A549 (cell line): ENCODE data around the gene PKP2. TPM values are rescaled to one million over a fixed set of nuclear protein-coding genes. Genes with fewer than 3 reads are reported as not detected.
A peak's percentile ranks its signal among the peaks of the same experiment; 100 is the strongest.

ENCODE experiments used
- ATAC-seq, 2 experiments: fragments of 200-7000 bp in 1 of 2; fragments of >200 bp in 1 of 2; cut with Nextera tagmentation in 1 of 2; cut with Tn5 transposase in 1 of 2; 3 replicates each; pipeline versions ENCODE4 v1.8.0 to v1.9.1; 2018 to 2020; ENCODE audit warnings: mild to moderate bottlenecking in 1 of 2, moderate library complexity in 1 of 2
- CTCF ChIA-PET: fragments of 300-600 bp; sonication (Branson Sonifier 250); formaldehyde crosslinking; extraction: SDS; loops from one replicate; lab custom pipeline; 2021; ENCODE audit warnings: antibody characterized with exemption, inconsistent platforms; lab: Yijun Ruan, JAX
- POLR2A ChIA-PET: fragments of 350-600 bp; formaldehyde crosslinking; extraction: SDS; loops from one replicate; lab custom pipeline; 2021; ENCODE audit warnings: antibody characterized with exemption, inconsistent platforms; lab: Yijun Ruan, JAX
- DNase-seq, 2 experiments: peaks; one replicate each; pipeline versions ENCODE4 v3.0.0 to v3.0.0-alpha.2; 2011 to 2016; ENCODE audit warnings: low read depth in 1 of 2, low spot score in 1 of 2
- FAIRE-seq: peaks from 2 replicates; lab custom pipeline; 2011; peaks lifted over from hg19 to GRCh38; lab: Jason Lieb, UNC
- H3K27ac ChIP-seq, 2 experiments: fragments of >200 bp; sonication (Bioruptor Twin); formaldehyde crosslinking; 3 replicates each; pipeline ENCODE4 v1.5.1; 2016 to 2017
- H3K4me1 ChIP-seq: fragments of >200 bp; sonication (Bioruptor Twin); formaldehyde crosslinking; 3 replicates; pipeline ENCODE4 v1.6.1; 2016
- H3K4me2 ChIP-seq: fragments of >200 bp; sonication (Bioruptor Twin); formaldehyde crosslinking; 3 replicates; pipeline ENCODE4 v1.6.1; 2016
- H3K4me3 ChIP-seq: fragments of >200 bp; sonication (Bioruptor Twin); formaldehyde crosslinking; 3 replicates; pipeline ENCODE4 v1.5.1; 2016
- H3K9me3 ChIP-seq: fragments of >200 bp; sonication (Bioruptor Twin); formaldehyde crosslinking; 3 replicates; pipeline ENCODE4 v1.6.1; 2016
- BHLHE40 ChIP-seq: IDR thresholded peaks from 2 replicates; pipeline ENCODE4 v1.6.1; 2012; ENCODE audit warnings: low read depth, low read length, inconsistent platforms
- CBX8 ChIP-seq: fragments of 200-600 bp; sonication (generic); IDR thresholded peaks from 2 replicates; pipeline ENCODE4 v1.6.1; 2016
- CHD2 ChIP-seq: fragments of 150-350 bp; IDR thresholded peaks from 2 replicates; pipeline ENCODE4 v1.6.1; 2014; ENCODE audit warnings: low read length; ENCODE audit not compliant: partially characterized antibody
- FOSL2 ChIP-seq, 2 experiments: fragments of 450-650 bp in 1 of 2; fragments of >200 bp in 1 of 2; sonication (Bioruptor Twin) in 1 of 2; formaldehyde crosslinking; IDR thresholded peaks; 2 replicates each; pipeline versions ENCODE4 v1.5.0 to v1.6.1; 2016 to 2020; ENCODE audit warnings: mild to moderate bottlenecking in 1 of 2, moderate library complexity in 1 of 2
- FOXS1 ChIP-seq: fragments of 250-450 bp; sonication (Bioruptor Pico); IDR thresholded peaks from 2 replicates; pipeline ENCODE4 v1.5.0; 2020; ENCODE audit warnings: mild to moderate bottlenecking, moderate library complexity
- HEYL ChIP-seq: fragments of 250-450 bp; sonication (Bioruptor Pico); IDR thresholded peaks from 2 replicates; pipeline ENCODE4 v1.8.0; 2021; ENCODE audit warnings: mild to moderate bottlenecking, moderate library complexity
- HOXA7 ChIP-seq: fragments of 250-450 bp; sonication (Bioruptor Pico); IDR thresholded peaks from 2 replicates; pipeline ENCODE4 v1.5.0; 2020; ENCODE audit warnings: mild to moderate bottlenecking, moderate library complexity
- HOXB13 ChIP-seq: fragments of 250-450 bp; sonication (Bioruptor Pico); IDR thresholded peaks from 2 replicates; pipeline ENCODE4 v1.5.0; 2020; ENCODE audit warnings: low read depth, mild to moderate bottlenecking, moderate library complexity
- JUN ChIP-seq, 2 experiments: fragments of >200 bp; sonication (Bioruptor Twin); formaldehyde crosslinking; IDR thresholded peaks; 2 replicates in 1 of 2; 3 replicates in 1 of 2; pipeline ENCODE4 v1.6.1; 2016 to 2017
- JUNB ChIP-seq: fragments of >200 bp; sonication (Bioruptor Twin); formaldehyde crosslinking; IDR thresholded peaks from 2 replicates; pipeline ENCODE4 v1.6.1; 2016
- MAFK ChIP-seq: fragments of 450-650 bp; IDR thresholded peaks from 2 replicates; pipeline ENCODE4 v1.6.1; 2014; ENCODE audit not compliant: partially characterized antibody
- MYC ChIP-seq: IDR thresholded peaks from 2 replicates; pipeline ENCODE4 v1.6.1; 2012; ENCODE audit warnings: mild to moderate bottlenecking, inconsistent platforms, low read length, improper control_type of control experiment, borderline replicate concordance
- NFE2L2 ChIP-seq: fragments of 150-350 bp; conservative IDR thresholded peaks from 2 replicates; pipeline ENCODE4 v1.6.1; 2014; ENCODE audit warnings: low read length
- NPAS2 ChIP-seq: fragments of 250-450 bp; sonication (Bioruptor Pico); IDR thresholded peaks from 2 replicates; pipeline ENCODE4 v1.8.0; 2022; ENCODE audit warnings: mild to moderate bottlenecking, moderate library complexity, borderline replicate concordance
- POLR2A ChIP-seq: IDR thresholded peaks from 2 replicates; pipeline ENCODE4 v1.6.1; 2012; ENCODE audit warnings: mild to moderate bottlenecking, low read length
- POLR2AphosphoS2 ChIP-seq: conservative IDR thresholded peaks from 2 replicates; pipeline ENCODE4 v1.6.1; 2012; ENCODE audit warnings: low read length, improper control_type of control experiment, inconsistent platforms
- RAD21 ChIP-seq, 2 experiments: fragments of >200 bp in 1 of 2; sonication (Bioruptor Twin) in 1 of 2; formaldehyde crosslinking in 1 of 2; IDR thresholded peaks in 1 of 2; conservative IDR thresholded peaks in 1 of 2; 2 replicates in 1 of 2; 3 replicates in 1 of 2; pipeline ENCODE4 v1.6.1; 2012 to 2018; ENCODE audit warnings: inconsistent platforms in 1 of 2
- RARB ChIP-seq: fragments of 250-450 bp; sonication (Bioruptor Pico); IDR thresholded peaks from 2 replicates; pipeline ENCODE4 v1.8.0; 2021; ENCODE audit warnings: mild to moderate bottlenecking, moderate library complexity
- RFX5 ChIP-seq: fragments of 450-650 bp; IDR thresholded peaks from 2 replicates; pipeline ENCODE4 v1.7.1; 2014; ENCODE audit warnings: antibody characterized with exemption, mild to moderate bottlenecking, moderate library complexity
- TFCP2L1 ChIP-seq: fragments of 250-450 bp; sonication (Bioruptor Pico); IDR thresholded peaks from 2 replicates; pipeline ENCODE4 v1.5.0; 2021; ENCODE audit warnings: mild to moderate bottlenecking
- ZNF302 ChIP-seq: fragments of 250-450 bp; sonication (Bioruptor Pico); IDR thresholded peaks from 2 replicates; pipeline ENCODE4 v1.9.0; 2021; ENCODE audit warnings: inconsistent platforms, mild to moderate bottlenecking, moderate library complexity
- WGBS: methylation state at CpG from one replicate; pipeline ENCODE4 v1.1.6; 2017; ENCODE audit errors: missing lambda C conversion rate; 5-methylcytosine and 5-hydroxymethylcytosine counted together
- polyA plus RNA-seq, 4 experiments: library from polyadenylated mRNA; depleted of rRNA in 3 of 4; stranded (reverse); fragments of >200 nt; fragmentation: RNase III in 1 of 4; extraction: RNeasy Plus Mini Kit Qiagen cat#74134 plus additional on column Dnase treatment in 1 of 4; gene quantifications; 2 replicates in 3 of 4; 3 replicates in 1 of 4; pipeline ENCODE4 v1.2.3, GENCODE V29; 2011 to 2017
- TF ChIP-seq, protein P1 (sequence below): fragments of >200 bp; sonication (Bioruptor Twin); formaldehyde crosslinking; IDR thresholded peaks from 3 replicates; pipeline ENCODE4 v1.5.1; 2016
- TF ChIP-seq, protein P2 (sequence below): IDR thresholded peaks from 2 replicates; pipeline ENCODE4 v1.6.1; 2012
- TF ChIP-seq, protein P3 (sequence below): fragments of 250-450 bp; sonication (Bioruptor Pico); IDR thresholded peaks from 2 replicates; pipeline ENCODE4 v1.5.0; 2020; ENCODE audit warnings: low read depth, mild to moderate bottlenecking, moderate library complexity
- TF ChIP-seq, protein P4 (sequence below): fragments of >200 bp; sonication (Bioruptor Twin); formaldehyde crosslinking; IDR thresholded peaks from 3 replicates; pipeline ENCODE4 v1.6.1; 2016
- TF ChIP-seq, protein P5 (sequence below): fragments of 150-350 bp; IDR thresholded peaks from 2 replicates; pipeline ENCODE4 v1.6.1; 2014; ENCODE audit warnings: low read depth, mild to moderate bottlenecking, low read length

Gene PKP2
- polyA plus RNA-seq, 2 of the 4 experiments (the other 2 are of a cell fraction): 2.3 to 7.1 TPM

DNA sequence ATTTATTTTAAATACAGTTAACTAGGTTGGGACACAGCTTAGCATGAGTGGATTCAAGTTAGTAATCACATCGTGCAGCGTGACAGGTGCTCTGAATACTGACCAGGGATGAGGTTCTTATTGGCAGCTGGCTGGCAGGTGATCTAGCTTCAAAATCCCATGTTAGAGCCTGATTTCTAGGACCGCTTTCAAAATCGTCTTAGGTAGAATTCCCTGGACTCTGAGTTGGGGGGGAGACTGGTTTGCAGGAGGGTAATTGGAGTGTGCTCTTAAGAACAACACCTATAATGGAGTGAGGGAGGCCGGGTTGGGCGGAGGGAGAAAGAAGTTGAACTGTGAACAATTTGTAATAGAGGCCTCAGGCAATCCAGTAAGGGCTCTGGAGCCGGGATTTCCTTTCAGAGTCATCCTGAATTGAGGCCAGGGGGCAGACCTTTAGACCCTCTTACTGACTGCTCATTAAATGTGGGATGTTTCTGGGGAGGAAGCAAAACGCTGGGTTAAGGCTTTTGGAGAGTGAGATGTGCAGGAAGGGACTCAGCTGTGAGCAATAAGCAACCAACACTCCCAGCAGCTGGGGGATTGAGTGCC, 140.0 kb downstream of the PKP2 start:
- no peak for DNase-seq
- no peaks in the 10 kb centered on the region for H3K9me3 ChIP-seq
- H3K4me2 ChIP-seq: peak overlapping the region; percentile 96
- no peak for TF ChIP-seq JUN (IDR thresholded peaks at IDR 0.05)
- no peak for TF ChIP-seq JUNB
- no peak for TF ChIP-seq CBX8
- TF ChIP-seq NFE2L2: no peak
- no peak for TF ChIP-seq ZNF302 (CRISPR knock-in tag)
- TF ChIP-seq TFCP2L1 (CRISPR knock-in tag): no peak
- peak in 1 of 2 experiments; percentile 5; a peak in 1 of 5 replicates for TF ChIP-seq RAD21 (conservative IDR thresholded peaks at IDR 0.05 in 1 of 2, IDR thresholded peaks at IDR 0.05 in 1 of 2)
- no peak for TF ChIP-seq MYC
- no peak for TF ChIP-seq NPAS2
- no peak for TF ChIP-seq POLR2A
- TF ChIP-seq, protein P1, sequence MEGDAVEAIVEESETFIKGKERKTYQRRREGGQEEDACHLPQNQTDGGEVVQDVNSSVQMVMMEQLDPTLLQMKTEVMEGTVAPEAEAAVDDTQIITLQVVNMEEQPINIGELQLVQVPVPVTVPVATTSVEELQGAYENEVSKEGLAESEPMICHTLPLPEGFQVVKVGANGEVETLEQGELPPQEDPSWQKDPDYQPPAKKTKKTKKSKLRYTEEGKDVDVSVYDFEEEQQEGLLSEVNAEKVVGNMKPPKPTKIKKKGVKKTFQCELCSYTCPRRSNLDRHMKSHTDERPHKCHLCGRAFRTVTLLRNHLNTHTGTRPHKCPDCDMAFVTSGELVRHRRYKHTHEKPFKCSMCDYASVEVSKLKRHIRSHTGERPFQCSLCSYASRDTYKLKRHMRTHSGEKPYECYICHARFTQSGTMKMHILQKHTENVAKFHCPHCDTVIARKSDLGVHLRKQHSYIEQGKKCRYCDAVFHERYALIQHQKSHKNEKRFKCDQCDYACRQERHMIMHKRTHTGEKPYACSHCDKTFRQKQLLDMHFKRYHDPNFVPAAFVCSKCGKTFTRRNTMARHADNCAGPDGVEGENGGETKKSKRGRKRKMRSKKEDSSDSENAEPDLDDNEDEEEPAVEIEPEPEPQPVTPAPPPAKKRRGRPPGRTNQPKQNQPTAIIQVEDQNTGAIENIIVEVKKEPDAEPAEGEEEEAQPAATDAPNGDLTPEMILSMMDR: peak; percentile 10; the same call in 1 of the 3 replicates
- TF ChIP-seq POLR2AphosphoS2: no peak
- TF ChIP-seq, all 56 proteins: peak for 2
- ChIA-PET POLR2A (interaction anchor here (2.4 to 2.6 kb wide), 2 partner anchors 300 to 1265 kb away, joined by 12 to 38 read pairs; partner anchors contain the start of gene ALG10), CTCF (interaction anchor here (0.6 to 4.8 kb wide), 42 partner anchors 8 to 1273 kb away, joined by 3 to 78 read pairs (median 4); partner anchors contain the start of genes ALG10, FGD4 and PKP2)
- WGBS: 35% methylated on average over 8 of the region's 8 CpGs
- FAIRE-seq (no peak), ATAC-seq (no peak; a peak in 2 of 6 replicates)
- peak overlapping the region in 1 of 2 experiments; percentile 96; a peak in 2 of 6 replicates for H3K27ac ChIP-seq
- peak overlapping the region; percentile 70; the same call in 1 of the 3 replicates for H3K4me3 ChIP-seq
- H3K4me1 ChIP-seq: peaks cover 13% of the 10 kb centered on the region

DNA sequence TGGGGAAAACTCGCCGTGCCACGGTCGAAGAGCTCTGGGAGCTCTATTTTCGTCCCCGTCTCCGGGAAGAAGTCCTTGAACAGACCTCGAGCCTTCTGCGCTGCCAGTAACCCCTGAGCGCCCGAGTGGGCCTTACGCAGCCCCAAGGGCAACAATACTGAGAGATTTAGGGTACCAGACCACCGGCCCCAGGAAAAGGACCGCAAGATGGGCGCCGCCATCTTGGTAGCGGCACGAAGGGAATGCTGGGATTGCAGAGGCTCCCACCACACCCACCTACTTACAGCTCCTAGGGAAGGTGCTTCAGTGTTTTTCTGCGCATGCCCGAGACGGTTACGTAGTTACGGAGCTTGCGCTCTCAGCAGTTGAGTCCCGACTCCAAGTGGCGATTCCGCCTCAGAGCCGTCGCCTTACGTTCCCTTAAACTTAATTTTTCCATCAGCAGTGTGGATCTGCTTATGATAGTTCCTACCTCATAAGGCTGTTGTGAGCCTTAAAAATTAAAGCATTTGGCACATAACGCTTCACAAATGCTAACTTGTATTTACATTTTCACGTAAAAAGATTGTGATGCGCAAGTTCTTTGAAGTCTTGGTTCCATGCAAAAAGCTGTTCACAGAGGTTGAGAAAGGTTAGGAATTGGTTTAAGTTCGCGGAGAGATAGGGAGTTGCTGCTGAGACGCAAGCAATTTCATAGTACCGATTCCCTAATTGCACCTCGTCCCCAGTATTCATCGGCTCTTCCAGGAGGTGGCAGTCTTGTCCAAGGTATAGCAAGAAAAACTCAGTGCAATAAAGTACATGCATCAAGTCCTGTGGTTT, 140.7 kb downstream of the PKP2 start, which contains the start of gene YARS2:
Gene YARS2, minus strand, starts transcription at position 244 of the 822 bp plus-strand sequence. Its CDS starts 23 bp downstream, at position 221.
- Histone ChIP-seq H3K27ac (peak within 1 kb of the TSS; percentile 96), H3K4me3 (peak within 1 kb of the TSS; percentile 70), H3K4me2 (peak within 1 kb of the TSS; percentile 96), H3K4me1 (peaks cover 13% of the 10 kb centered on the region), H3K9me3 (no peaks in the 10 kb centered on the region)
- ChIA-PET CTCF (interaction anchor here (0.6 to 4.8 kb wide), 69 partner anchors 9 to 1432 kb away, joined by 3 to 78 read pairs (median 4); partner anchors contain the start of genes ALG10, FGD4 and PKP2), POLR2A (interaction anchor here (0.5 to 2.6 kb wide), 12 partner anchors 9 to 1266 kb away, joined by 3 to 38 read pairs (median 4); partner anchors contain the start of genes ALG10, DNM1L and PKP2)
- FAIRE-seq (peak; percentile 94), ATAC-seq (peak; percentile 92 to 98), DNase-seq (peak; percentile 79 to 99)
- WGBS: 1% methylated on average over 38 of the region's 39 CpGs
- TF ChIP-seq FOXS1 (CRISPR knock-in tag) (no peak), RARB (CRISPR knock-in tag) (no peak), RAD21 (conservative IDR thresholded peaks at IDR 0.05 in 1 of 2, IDR thresholded peaks at IDR 0.05 in 1 of 2) (peak; percentile 97 to 99), RFX5 (no peak), TFCP2L1 (CRISPR knock-in tag) (no peak), FOSL2 (IDR thresholded peaks at IDR 0.05) (no peak), FOSL2 (CRISPR knock-in tag; IDR thresholded peaks at IDR 0.05) (no peak), BHLHE40 (no peak), ZNF302 (CRISPR knock-in tag) (no peak), HOXB13 (CRISPR knock-in tag) (no peak; the same call in 1 of the 2 replicates), MAFK (peak; percentile 34), HEYL (CRISPR knock-in tag) (no peak), HOXA7 (CRISPR knock-in tag) (no peak), CHD2 (no peak), JUNB (no peak)
- TF ChIP-seq, protein P1: peak; percentile 98
- TF ChIP-seq, protein P2, sequence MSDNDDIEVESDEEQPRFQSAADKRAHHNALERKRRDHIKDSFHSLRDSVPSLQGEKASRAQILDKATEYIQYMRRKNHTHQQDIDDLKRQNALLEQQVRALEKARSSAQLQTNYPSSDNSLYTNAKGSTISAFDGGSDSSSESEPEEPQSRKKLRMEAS: peak; percentile 8; the same call in 1 of the 2 replicates
- TF ChIP-seq, protein P3, sequence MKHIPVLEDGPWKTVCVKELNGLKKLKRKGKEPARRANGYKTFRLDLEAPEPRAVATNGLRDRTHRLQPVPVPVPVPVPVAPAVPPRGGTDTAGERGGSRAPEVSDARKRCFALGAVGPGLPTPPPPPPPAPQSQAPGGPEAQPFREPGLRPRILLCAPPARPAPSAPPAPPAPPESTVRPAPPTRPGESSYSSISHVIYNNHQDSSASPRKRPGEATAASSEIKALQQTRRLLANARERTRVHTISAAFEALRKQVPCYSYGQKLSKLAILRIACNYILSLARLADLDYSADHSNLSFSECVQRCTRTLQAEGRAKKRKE: no peak
- TF ChIP-seq, protein P4, sequence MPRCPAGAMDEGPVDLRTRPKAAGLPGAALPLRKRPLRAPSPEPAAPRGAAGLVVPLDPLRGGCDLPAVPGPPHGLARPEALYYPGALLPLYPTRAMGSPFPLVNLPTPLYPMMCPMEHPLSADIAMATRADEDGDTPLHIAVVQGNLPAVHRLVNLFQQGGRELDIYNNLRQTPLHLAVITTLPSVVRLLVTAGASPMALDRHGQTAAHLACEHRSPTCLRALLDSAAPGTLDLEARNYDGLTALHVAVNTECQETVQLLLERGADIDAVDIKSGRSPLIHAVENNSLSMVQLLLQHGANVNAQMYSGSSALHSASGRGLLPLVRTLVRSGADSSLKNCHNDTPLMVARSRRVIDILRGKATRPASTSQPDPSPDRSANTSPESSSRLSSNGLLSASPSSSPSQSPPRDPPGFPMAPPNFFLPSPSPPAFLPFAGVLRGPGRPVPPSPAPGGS: peak; percentile 28; the same call in 2 of the 3 replicates
- TF ChIP-seq, protein P5, sequence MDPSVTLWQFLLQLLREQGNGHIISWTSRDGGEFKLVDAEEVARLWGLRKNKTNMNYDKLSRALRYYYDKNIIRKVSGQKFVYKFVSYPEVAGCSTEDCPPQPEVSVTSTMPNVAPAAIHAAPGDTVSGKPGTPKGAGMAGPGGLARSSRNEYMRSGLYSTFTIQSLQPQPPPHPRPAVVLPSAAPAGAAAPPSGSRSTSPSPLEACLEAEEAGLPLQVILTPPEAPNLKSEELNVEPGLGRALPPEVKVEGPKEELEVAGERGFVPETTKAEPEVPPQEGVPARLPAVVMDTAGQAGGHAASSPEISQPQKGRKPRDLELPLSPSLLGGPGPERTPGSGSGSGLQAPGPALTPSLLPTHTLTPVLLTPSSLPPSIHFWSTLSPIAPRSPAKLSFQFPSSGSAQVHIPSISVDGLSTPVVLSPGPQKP: no peak
